MM.1S (cell line): Measurements from ENCODE around the gene NEDD8.

ENCODE experiments used
- CTCF ChIP-seq: fragments of 300-600 bp; sonication (generic); IDR thresholded peaks from 2 replicates; pipeline ENCODE4 v1.5.1; 2016; ENCODE audit warnings: antibody characterized with exemption, low read length, mixed read lengths
- EZH2 ChIP-seq: fragments of 300-600 bp; sonication (generic); optimal IDR thresholded peaks from 2 replicates; pipeline ENCODE3; 2017; ENCODE audit warnings: low read depth, mild to moderate bottlenecking, antibody characterized with exemption, low read length, mixed read lengths

DNA sequence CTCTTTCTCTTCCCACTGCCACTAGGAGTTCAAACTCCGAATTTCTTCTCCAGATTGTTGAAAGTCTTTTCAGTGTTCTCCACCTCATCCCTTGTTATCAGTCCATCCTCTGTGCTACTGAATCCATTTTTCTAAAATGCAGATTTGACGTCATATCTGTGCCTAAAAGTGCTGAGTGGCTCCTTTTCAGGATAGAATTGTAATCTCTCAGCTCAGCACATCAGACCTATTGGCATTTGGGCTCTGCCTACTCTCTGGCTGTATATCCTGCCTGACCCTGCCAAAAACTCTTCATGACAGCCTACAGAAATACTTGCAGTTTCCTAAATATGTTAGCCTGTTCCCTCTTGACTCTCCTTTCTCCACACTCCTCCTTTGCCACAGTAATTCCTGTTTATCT lies 40.3 kb upstream of the NEDD8 start:
- TF ChIP-seq CTCF (no peak), EZH2 (no peak)
